T-helper 1 cell (primary cell): ENCODE results near the gene CLTB.

Experiments used
- DNase-seq, 5 donors: peaks; one replicate each; pipeline ENCODE4 v3.0.0-alpha.2; 2012 to 2020

Gene CLTB

DNA sequence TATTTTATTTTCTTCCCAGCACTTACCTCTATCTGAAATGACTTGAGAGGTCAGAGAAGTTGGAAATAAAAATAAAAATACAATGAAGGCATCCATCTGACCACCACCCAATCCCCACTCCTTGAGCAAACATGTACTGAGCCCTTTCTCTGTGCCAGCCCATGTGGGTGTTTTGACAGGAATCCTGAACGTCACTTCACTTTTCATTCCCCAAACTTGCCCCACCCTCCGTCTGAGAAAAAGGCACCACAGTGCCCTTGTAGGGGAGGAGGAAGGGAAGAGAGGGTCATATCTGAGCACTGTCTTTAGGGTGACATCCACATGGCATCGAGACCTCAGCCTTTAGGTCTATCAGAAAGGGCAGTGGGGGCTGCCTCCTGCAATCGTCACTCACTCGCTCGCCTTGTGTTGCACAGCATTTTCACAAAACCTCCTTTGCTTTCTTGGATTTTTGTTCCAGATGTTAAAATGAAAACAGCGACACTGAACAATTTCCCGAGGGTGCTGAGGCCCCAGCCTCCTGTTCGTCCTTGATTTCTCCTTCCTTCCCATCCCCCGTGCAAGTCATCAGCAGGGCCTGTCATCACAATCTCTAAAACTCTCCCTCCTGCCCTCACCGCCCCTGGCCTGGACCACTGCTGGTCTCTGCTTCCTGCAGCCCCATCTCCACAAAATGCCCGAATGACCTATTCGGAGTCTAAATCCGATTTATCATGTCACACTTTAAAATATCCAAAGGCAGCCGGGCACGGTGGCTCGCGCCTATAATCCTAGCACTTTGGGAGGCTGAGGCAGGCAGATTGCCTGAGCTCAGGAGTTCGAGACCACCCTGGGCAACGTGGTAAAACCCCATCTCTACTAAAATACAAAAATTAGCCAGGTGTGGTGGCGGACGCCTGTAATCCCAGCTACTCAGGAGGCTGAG lies 14.8 kb downstream of the CLTB start:
- no peak for DNase-seq

- no peak for DNase-seq
Observed at GRCh38 chr5:176400382-176401156, 15.8 kb downstream of the CLTB start.

DNA sequence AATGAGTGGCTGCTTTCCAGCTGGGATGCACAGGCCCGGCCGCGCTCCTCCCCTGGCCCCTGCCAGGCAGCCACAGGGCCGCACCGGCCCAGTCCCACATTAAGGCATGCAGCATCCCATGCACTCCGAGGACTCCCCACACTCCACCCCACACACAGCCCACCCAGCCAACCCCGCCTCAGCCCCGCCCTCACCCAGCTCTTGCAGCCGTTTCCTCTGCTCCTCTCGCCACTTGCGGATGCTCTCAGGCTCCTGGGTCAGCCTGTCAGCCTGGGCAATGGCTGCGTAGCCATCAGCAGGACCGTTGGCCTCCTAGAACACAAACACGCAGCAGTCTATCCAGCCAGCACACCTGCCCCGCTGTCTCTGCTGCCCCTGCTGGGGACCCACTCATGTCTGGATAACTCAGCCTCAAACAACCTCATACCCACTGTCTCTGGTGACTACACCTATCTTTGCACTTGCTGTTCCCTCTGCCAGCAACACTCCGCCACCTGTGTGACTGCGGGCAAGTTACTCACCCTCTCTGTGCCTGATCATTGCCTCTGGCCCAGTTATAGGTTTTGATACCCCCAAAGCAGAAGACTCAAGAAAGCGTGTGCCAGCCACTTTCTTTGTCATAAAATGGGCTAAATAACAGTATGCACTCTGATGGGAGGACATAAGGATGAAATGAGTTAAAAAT lies 18.5 kb downstream of the CLTB start:
- DNase-seq = no peak

GRCh38 chr5:176396330-176396729 lies 20.0 kb downstream of the CLTB start:
- no peak for DNase-seq

GRCh38 chr5:176394881-176395675 lies 21.3 kb downstream of the CLTB start:
- DNase-seq = no peak

GRCh38 chr5:176394096-176394495 lies 22.2 kb downstream of the CLTB start:
- DNase-seq = no peak

GRCh38 chr5:176392526-176392925 lies 23.8 kb downstream of the CLTB start:
- no peak for DNase-seq

- DNase-seq = no peak
Observed at GRCh38 chr5:176391999-176392398, 24.3 kb downstream of the CLTB start.

- DNase-seq = no peak
Observed at GRCh38 chr5:176391479-176391878, 24.9 kb downstream of the CLTB start.

GRCh38 chr5:176389135-176390123 lies 26.9 kb downstream of the CLTB start:
- DNase-seq = no peak

DNA sequence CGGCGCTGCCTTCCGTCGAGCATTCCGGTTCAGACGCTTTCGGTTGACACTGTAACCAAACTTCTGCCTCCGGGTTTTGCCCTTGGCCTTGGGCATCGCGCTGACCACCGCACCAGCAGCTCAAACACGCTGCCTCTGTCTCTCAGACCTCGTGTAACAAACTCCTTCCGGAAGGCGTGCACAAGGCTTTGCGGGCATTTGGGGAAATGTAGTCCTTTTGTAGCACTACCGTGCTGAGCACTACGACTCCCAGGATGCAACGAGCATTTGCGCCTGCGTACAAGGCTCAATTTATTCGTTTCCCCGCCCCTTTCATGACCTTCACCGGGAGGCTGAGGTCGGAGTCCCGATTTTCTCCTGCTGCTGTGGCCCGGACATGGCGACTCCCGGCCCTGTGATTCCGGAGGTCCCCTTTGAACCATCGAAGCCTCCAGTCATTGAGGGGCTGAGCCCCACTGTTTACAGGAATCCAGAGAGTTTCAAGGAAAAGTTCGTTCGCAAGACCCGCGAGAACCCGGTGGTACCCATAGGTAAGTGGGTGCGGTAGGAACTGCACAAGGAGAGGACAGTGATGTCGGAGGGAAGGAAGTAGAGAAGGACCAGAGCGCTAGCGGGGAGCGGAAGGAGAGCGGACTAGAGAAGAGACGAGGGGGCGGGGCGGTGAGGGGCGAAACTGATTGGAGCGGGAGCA lies 27.8 kb downstream of the CLTB start, which contains the start of the genes HIGD2A and NOP16:
Gene HIGD2A, plus strand, starts transcription at position 308 of the 691 bp plus-strand sequence. Its CDS starts 69 bp downstream, at position 377.
Gene NOP16, minus strand, starts transcription at position 155 of the 691 bp plus-strand sequence. Its CDS starts 59 bp downstream, at position 96.
- peak; percentile 98 to 100 (median 99) for DNase-seq

DNA sequence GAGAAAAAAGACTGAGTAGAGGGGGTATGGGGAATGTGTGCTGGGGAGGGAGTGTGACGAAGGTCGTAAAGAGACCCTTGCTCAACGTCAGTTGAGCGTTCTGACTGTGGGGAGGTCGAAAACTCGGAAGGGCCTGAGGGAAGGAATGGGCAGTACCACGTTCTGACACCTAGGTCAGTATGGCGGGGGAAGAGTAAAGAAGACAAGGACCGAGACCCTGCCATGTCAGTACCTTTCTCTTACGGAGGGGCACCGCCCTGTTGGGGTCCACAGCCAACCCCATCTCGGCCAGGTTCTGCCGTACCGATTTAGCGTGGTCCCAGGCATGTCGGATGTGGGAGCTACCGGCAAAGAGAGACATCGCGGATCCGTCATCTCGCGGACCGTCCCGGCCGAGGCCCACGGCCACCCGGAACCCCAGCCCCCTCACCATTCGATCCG lies 28.3 kb downstream of the CLTB start:
- no peak for DNase-seq

DNA sequence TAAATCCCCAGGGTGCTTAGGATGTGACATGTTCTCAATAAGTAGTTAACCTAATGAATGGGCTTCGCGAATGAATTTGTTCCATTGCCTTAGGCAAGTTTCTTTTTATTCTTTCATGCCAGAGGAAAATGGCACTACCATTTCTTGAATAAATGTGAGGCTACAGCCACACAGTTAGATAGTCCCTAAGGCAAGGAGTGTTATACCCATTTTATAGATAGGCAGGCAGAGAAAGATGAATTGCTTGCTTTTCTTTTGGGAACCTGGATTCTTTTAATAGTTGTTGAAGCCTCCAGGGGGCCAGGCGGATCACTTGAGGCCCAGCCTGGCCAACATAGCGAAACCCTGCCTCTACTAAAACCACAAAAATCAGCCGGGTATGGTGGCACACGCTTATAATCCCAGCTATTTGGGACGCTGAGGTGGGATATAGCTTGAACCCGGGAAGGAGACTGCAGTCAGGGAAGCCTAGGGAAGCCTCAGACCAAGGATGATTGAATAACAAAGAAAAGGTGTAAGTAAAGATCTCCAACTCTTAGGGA lies 28.9 kb downstream of the CLTB start:
- no peak for DNase-seq

DNA sequence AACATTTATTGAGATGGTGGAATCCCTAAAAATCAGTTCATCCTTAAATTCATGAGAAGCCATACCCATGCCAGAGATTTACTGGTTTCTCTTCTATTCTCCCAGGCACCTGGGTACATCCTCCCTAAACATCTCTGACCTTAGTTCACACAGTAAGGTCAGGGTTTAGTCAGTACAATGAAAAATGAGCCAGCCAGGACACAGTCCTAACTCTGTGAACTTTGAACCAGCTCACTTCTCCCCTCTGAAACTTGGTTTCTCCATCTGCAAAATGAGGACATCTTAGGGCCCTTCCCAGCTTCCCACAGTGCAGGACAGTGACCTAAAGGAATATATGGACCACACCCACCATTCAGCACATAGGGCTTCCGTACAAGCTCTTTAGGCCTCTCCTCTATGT lies 29.8 kb downstream of the CLTB start:
- DNase-seq = no peak

GRCh38 chr5:176384991-176385390 lies 31.3 kb downstream of the CLTB start:
- no peak for DNase-seq

DNA sequence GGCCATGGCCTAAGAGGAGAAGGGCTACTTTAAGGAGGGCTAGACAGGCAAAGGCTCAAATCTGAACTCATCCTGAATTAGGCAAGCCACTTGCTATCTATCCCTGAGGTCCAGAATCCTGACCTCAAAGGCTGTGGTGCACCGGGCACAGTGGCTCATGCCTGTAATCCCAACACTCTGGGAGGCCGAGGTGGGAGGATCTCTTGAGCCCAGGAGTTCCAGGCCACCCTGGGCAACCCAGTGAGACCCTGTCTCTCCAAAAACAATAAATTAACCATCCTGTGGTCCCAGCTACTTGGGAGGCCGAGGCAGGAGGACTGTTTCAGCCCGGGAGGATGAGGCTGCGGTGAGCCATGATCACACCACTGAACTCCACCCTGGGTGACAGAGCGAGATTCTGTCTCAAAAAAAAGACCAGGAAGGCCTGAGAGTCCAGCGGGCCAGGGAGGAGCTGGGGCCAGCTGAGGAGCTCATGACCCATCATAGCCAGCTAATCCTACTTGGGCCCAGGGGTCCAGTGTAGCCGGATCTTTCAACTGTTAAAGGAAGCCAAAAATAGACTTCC lies 31.9 kb downstream of the CLTB start:
- no peak for DNase-seq

DNA sequence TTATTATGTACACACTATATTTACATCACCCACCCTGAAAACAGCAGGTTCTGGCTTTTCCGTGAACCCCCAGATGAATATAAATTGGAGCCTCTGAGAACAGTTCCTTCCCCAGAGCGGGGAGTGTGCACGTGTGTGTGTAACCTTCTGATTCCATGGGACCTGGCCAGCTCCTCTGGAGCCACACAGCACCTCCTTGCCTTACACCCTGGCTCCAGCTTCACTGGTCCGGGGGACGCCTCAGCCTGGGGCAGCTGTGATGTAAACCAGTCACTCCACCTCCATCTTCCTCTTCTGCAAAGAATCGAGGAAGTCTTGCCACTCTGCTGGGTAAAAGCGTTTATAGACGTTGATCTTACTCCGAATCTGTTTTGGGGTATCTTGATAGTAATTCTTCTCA lies 32.4 kb downstream of the CLTB start:
- DNase-seq = no peak

DNA sequence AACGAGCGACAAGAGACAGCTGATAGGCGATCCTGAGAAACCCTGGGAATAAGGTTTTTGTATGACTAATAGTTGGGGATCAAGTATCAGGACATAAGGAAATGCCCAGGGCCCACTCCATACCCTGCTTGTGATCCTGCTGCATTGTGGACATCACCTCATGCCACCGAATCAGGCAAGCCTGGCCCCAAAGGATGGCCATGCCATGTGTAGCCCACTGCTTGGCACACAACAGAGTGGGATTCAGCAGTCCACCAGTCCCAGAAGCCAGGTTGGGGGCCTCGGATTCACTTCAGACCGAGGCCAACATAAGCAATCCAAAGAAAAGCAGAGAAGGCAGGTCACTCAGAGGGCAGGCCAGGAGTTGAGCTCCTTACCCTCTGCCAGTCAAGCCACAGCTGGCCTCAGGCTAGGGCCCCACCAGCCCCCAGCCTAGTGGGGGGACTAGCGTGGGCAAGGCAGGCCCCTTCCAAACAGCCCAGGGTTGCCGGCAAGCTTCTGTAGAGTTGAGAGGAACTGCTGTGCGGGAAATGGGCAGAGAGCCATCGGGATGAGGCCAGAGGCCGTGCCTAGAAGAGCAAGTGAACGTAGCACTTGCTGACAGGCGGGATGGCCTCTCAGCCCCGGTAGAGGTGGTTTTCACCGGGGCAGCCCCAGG lies 33.0 kb downstream of the CLTB start:
- no peak for DNase-seq

- no peak for DNase-seq
Observed at GRCh38 chr5:176382721-176383120, 33.6 kb downstream of the CLTB start.
